SH-SY5Y (cell line): ENCODE measurements around the gene TTC19.

ENCODE experiments used
- GATA2 ChIP-seq: IDR thresholded peaks from 2 replicates; pipeline ENCODE4 v1.6.1; 2011; ENCODE audit warnings: mild to moderate bottlenecking, low read depth, low read length
- GATA3 ChIP-seq: IDR thresholded peaks from 2 replicates; pipeline ENCODE4 v1.6.1; 2011; ENCODE audit warnings: low read depth, mild to moderate bottlenecking, low read length, moderate library complexity

DNA sequence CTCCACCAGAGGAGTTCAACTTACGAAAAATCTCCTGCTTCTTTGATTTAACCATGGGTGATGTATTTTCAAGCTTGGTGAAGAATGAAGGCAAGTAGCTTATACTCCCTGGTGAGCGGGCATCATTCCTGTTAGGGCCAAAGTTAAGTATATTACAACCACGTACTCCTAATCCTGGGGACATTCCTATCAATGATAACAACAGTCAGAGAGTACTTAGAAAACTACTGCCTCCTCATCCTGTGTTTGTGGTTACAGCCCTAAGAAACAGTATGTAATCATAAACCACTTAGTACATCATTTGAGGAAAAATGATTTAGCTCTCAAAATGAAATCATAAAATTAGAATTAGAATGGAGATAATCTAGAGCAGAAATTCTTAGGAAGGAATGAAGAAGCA is 47.3 kb downstream of the TTC19 start:
- TF ChIP-seq GATA3 (no peak), GATA2 (no peak)
